Nephron (organoid): ENCODE results near the gene DHRSX.

Experiments
- H3K27ac Mint-ChIP-seq, 3 experiments: 2 replicates each; pipeline ENCODE4 v1.8.0; 2020; ENCODE audit warnings: mixed read lengths in 3 of 3, mild to moderate bottlenecking in 2 of 3, moderate library complexity in 1 of 3
- H3K27me3 Mint-ChIP-seq: 2 replicates; pipeline ENCODE4 v1.8.0; 2021; ENCODE audit warnings: low read depth, mild to moderate bottlenecking, moderate library complexity, mixed read lengths
- H3K36me3 Mint-ChIP-seq: 2 replicates; pipeline ENCODE4 v1.8.0; 2020; ENCODE audit warnings: low read depth, mixed read lengths
- H3K4me1 Mint-ChIP-seq: 2 replicates; pipeline ENCODE4 v1.8.0; 2020; ENCODE audit warnings: mixed read lengths
- H3K4me3 Mint-ChIP-seq, 3 experiments: 2 replicates each; pipeline ENCODE4 v1.8.0; 2020; ENCODE audit warnings: mild to moderate bottlenecking in 3 of 3, mixed read lengths in 3 of 3, moderate library complexity in 2 of 3
- H3K9me3 Mint-ChIP-seq: 2 replicates; pipeline ENCODE4 v1.8.0; 2020; ENCODE audit warnings: mixed read lengths
- TF ChIP-seq, protein P1 (sequence below), 3 experiments: fragments of 200-600 bp; sonication (generic); IDR thresholded peaks; one replicate each; pipeline ENCODE4 v1.5.0; 2021; ENCODE audit warnings: antibody characterized with exemption in 3 of 3; ENCODE audit not compliant: unreplicated experiment in 3 of 3

DHRSX gene

DNA sequence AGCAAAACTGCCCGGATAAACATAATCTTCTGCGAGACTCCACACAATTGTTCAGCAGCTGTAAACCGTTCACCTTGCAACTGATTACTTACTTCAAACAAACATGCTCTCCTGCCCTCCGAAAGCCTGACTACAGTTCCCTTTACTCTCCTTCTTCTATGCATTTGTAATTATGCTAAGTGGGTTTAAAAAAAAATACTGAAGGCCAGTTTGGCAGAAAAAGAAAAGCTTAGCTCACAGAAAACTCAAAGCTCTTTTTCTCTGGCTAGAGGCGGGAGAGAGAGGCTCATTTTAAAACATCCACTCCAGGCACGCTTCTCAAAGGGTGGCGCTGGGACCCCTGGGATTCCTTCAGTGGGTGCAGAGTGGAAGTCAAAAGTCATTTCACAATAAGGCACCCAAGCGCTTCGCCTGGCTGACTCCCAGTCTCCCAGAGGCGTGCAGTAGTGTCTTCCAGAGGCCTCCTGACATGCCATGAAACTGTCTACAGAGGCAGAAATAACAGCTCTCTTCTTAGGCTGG is 1.9 kb downstream of the DHRSX start:
- peaks cover 12% of the 10 kb centered on the region for H3K36me3 Mint-ChIP-seq
- TF ChIP-seq, protein P1, sequence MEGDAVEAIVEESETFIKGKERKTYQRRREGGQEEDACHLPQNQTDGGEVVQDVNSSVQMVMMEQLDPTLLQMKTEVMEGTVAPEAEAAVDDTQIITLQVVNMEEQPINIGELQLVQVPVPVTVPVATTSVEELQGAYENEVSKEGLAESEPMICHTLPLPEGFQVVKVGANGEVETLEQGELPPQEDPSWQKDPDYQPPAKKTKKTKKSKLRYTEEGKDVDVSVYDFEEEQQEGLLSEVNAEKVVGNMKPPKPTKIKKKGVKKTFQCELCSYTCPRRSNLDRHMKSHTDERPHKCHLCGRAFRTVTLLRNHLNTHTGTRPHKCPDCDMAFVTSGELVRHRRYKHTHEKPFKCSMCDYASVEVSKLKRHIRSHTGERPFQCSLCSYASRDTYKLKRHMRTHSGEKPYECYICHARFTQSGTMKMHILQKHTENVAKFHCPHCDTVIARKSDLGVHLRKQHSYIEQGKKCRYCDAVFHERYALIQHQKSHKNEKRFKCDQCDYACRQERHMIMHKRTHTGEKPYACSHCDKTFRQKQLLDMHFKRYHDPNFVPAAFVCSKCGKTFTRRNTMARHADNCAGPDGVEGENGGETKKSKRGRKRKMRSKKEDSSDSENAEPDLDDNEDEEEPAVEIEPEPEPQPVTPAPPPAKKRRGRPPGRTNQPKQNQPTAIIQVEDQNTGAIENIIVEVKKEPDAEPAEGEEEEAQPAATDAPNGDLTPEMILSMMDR (IDR thresholded peaks at IDR 0.05; ENCODE audit: unreplicated experiment in 3 of 3): no peak
- peaks cover 5% of the 10 kb centered on the region for H3K27me3 Mint-ChIP-seq
- peak overlapping the region; percentile 94 to 98 (median 98) for H3K27ac Mint-ChIP-seq
- peaks cover 21% of the 10 kb centered on the region for H3K4me1 Mint-ChIP-seq
- H3K9me3 Mint-ChIP-seq: no peaks in the 10 kb centered on the region
- peak overlapping the region; percentile 84 to 89 (median 85) for H3K4me3 Mint-ChIP-seq

DNA sequence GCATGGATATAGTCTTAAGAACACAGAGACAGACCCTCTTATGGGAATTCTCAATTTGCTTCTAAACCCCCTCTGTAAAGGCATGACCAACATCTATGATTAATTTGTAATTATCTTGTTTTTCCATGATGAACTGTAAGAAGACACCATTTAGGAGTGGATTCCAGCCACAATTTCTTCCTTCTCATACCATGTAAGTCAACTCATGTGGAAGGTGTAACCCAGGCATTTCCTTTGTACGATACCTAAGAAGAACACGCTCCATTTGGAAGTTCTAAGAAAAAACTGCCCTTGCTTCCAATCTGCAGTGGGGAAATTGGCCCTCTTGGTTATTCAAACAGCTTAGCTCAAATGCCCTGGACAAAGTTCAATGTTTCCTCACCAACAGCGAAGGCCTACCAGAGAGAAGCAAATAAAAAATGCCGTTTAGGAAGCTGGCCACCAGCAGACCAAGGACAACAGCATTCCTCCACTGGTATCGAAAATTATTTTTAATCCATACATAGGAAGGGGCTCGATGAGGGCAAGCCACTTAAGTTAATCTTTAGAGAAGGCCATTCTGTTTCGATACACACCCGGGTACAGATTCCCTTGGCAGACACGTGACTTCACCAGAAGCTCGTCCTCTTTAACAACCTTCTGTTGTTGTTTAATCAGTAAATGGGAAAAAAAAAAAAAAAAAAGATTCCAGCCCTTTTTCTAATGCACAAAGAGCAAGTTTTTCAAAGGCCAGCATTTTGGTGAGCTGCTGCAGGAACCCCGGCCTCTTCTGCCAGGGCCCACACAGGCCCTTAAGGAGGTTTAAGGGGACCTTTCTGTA is 2.6 kb downstream of the DHRSX start:
- H3K27me3 Mint-ChIP-seq: no peaks in the 10 kb centered on the region
- no peaks in the 10 kb centered on the region for H3K9me3 Mint-ChIP-seq
- H3K27ac Mint-ChIP-seq: peak overlapping the region; percentile 94 to 98 (median 98)
- TF ChIP-seq, protein P1 (IDR thresholded peaks at IDR 0.05; ENCODE audit: unreplicated experiment in 3 of 3): no peak
- peaks cover 21% of the 10 kb centered on the region for H3K4me1 Mint-ChIP-seq
- H3K36me3 Mint-ChIP-seq: peaks cover 12% of the 10 kb centered on the region
- peak overlapping the region; percentile 84 to 89 (median 85) for H3K4me3 Mint-ChIP-seq

DNA sequence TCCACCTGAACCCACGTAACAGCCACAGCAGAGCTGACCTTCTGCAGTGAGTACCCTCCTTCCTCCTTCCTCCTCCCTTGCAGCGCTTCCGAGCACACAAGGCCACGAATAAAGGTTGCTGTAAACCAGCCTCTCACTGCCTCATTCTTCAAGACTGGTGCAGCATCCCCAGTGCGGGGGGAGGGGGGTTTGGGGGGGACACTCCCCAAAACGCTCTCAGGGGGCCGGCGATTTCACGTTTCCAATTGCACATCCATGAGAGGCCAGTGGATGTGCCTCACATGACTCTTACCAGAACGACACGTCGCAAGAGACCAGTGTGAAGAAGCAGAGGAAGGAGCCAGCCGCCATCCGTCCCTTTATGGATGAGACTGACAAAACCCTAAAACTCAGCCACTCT is 5.2 kb downstream of the DHRSX start:
- H3K27ac Mint-ChIP-seq: peak overlapping the region in 1 of 3 experiments; percentile 57
- H3K27me3 Mint-ChIP-seq: no peaks in the 10 kb centered on the region
- H3K36me3 Mint-ChIP-seq: peaks cover 30% of the 10 kb centered on the region
- no peak overlapping the region for H3K4me3 Mint-ChIP-seq
- peaks cover 27% of the 10 kb centered on the region for H3K4me1 Mint-ChIP-seq
- TF ChIP-seq, protein P1 (IDR thresholded peaks at IDR 0.05; ENCODE audit: unreplicated experiment in 3 of 3): no peak
- no peaks in the 10 kb centered on the region for H3K9me3 Mint-ChIP-seq

DNA sequence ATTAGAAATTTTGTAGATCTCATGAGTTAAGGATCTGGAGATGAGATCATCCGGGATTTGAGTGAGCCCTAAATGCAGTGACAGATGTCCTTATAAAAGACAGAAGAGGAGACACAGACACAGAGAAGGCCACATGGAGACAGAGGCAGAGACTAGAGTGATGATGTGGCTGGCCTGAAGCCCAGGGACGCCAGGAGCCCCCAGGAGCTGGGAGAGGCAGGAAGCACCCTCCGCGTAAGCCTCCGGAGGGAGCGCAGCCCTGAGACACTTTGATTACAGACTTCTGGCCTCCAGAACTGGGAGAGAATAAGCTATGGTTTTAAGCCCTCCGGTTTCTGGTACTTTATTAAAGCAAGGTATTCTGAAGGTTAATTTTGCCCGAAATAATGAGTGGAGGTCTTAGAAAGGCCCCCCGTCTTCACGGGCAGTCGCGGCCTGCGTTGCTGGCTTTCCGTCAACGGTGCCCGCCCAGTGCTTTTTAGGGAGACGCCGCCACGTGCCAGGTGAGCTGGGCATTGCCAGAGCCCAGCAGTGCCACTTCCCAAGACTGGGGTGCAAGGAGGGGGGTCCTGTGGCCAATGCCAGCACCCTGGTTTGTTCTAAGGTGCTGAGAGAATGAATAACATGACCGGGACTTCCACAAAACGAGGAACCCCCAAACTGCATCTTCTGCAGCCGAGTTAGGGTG is 8.1 kb downstream of the DHRSX start:
- no peaks in the 10 kb centered on the region for H3K9me3 Mint-ChIP-seq
- H3K27ac Mint-ChIP-seq: no peak overlapping the region
- H3K36me3 Mint-ChIP-seq: peaks cover 54% of the 10 kb centered on the region
- no peaks in the 10 kb centered on the region for H3K27me3 Mint-ChIP-seq
- peaks cover 9% of the 10 kb centered on the region for H3K4me1 Mint-ChIP-seq
- H3K4me3 Mint-ChIP-seq: no peak overlapping the region
- TF ChIP-seq, protein P1 (IDR thresholded peaks at IDR 0.05; ENCODE audit: unreplicated experiment in 3 of 3): no peak

DNA sequence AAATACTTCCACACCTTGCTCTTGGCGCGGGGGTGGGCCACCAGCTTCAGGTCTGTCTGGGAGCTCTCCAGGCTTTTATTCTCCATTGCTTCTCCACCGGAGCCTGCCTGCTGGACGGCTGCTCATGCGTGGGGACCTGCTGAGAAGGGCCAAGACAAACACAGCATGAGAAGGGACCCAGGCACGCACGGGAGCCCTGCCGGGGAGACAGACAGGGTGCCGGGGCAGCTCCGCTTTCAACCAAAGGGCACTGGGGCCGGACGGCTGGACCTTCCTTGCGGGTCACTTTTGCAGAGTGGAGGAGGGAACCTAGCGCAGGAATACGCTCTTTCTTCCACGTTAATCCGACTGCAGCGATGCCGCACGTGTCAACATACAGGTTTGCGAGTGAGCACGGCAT is 10.1 kb downstream of the DHRSX start:
- H3K36me3 Mint-ChIP-seq: peaks cover 67% of the 10 kb centered on the region
- TF ChIP-seq, protein P1 (IDR thresholded peaks at IDR 0.05; ENCODE audit: unreplicated experiment in 3 of 3): no peak
- H3K27me3 Mint-ChIP-seq: no peaks in the 10 kb centered on the region
- no peak overlapping the region for H3K4me3 Mint-ChIP-seq
- H3K27ac Mint-ChIP-seq: no peak overlapping the region
- H3K9me3 Mint-ChIP-seq: no peaks in the 10 kb centered on the region
- peaks cover 15% of the 10 kb centered on the region for H3K4me1 Mint-ChIP-seq
